ENCODE results near the gene OMP.

The OMP gene

DNA sequence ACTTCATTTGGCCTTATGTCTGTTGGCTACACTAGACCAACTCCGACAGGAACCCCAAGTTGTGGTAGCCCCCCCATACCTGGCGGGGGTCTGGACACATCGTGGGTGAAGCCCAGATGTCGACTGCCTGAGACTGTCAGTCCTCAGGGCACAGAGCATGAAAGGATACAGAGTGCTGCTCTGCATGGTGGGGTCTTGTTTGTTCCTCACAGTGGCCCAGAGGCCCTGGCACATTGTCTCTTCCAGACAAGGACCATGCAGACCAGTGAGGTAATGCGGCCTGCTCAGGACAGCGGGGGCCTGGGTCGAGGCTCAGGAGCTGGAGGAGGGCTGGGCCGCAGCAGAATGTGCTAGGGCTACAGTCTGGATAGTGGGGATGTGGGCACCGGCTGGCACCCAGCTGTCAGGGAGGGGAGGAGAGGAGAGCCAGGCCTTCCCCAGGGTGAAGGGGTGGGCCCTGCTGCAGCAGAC, 21.2 kb upstream of the OMP start:
- H3K9ac ChIP-seq (ENCODE audit: low read length), result no peak overlapping the region
- H3K36me3 ChIP-seq (ENCODE audit: control insufficient read depth, insufficient read depth, low read length), result no peaks in the 10 kb centered on the region

DNA sequence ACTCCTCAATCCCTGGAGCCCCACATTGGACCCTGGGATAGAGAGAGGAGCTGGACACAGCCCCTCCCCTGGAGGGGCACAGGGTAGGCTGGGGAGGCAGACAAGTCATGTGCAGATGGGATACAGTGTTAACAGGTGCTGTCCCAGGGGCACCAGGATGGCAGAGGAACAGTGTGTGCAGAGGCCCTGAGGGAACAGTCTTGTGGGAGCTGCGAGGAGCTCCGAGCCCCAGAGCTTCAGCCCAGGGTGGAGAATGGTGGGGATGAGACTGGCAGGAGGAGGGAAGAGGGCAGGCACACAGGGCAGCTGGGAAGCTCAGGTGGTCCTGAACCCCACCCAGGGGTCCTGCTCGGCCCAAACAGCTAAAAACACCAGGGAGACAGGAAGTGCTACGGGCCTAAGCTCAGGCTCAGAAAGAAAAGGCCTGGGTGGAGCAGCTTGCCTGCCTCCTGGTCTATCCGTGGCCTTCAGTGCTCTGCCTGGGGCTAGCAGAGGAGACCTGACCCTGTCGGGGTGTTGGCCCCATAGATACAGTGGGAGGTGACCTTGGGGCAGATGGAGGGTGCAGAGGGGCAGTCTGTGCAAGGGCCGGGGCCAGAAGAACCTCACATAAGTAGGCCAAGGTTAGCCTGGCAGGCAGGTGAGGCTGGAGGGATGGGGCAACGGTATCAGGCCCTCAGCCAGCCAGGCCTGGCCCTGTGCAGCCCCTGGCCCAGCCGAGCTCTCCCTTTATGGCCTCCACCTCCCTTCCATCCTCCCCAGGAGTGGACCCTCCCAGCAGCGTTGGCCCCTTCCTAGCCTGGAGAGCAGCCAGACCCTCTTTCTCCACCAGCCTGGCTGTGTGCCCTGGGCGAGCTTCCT, 20.4 kb upstream of the OMP start:
- peak overlapping the region; percentile 35 for H3K9ac ChIP-seq (ENCODE audit: low read length)
- H3K4me3 ChIP-seq (ENCODE audit: low read depth, low read length), result no peak overlapping the region
- no peaks in the 10 kb centered on the region for H3K9me3 ChIP-seq (ENCODE audit: control insufficient read depth, insufficient read depth, low read depth, low read length)

More for the DNA sequence above, 21.2 kb upstream of the OMP start:
- no peak overlapping the region for H3K4me3 ChIP-seq (ENCODE audit: low read depth, low read length)
- H3K27me3 ChIP-seq (ENCODE audit: control insufficient read depth, insufficient read depth, low read length), result no peaks in the 10 kb centered on the region
- H3K27ac ChIP-seq (ENCODE audit: low read depth, low read length), result no peak overlapping the region
- H3K4me1 ChIP-seq (ENCODE audit: control insufficient read depth, insufficient read depth, low read length), result peaks cover 12% of the 10 kb centered on the region; the same call in 1 of the 2 replicates
- no peaks in the 10 kb centered on the region for H3K9me3 ChIP-seq (ENCODE audit: control insufficient read depth, insufficient read depth, low read depth, low read length)

DNA sequence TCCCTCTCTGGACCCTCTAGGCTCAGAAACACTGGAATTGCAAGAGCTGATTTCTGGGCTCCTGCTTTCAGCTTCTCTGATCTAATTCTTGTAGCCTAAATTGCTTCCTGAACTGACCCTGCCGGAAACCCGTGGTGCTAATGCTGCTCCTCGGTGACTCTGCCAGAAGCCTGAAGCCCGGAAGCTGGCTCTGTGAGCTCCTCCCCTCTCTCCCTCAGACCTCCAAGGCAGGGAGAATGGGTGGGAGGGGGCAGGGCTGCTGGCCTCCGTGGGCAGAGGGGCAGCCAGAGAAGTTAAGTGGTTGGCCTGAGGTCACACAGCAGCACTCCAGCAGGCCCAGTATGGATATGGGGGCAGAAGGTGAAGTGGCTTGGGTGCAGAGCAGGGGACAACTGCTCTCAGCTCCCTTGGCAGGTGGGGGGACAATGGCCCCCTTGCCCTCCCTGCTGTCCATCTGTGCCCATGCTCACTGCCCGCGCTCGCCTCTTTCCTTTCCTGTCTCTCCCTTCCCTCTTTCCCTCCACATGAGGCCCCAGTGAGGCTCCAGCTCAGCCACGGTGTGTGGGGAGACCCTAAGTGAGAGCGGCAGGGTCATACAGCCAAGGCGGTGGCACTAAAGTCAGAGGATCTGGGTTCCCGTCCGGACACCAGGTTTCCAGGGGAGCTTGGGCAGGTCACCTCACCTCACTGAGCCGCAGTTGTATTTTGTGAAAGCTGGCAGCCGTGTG, 19.6 kb upstream of the OMP start:
- Histone ChIP-seq H3K36me3 (ENCODE audit: control insufficient read depth, insufficient read depth, low read length) (no peaks in the 10 kb centered on the region), H3K27me3 (ENCODE audit: control insufficient read depth, insufficient read depth, low read length) (no peaks in the 10 kb centered on the region), H3K9me3 (ENCODE audit: control insufficient read depth, insufficient read depth, low read depth, low read length) (no peaks in the 10 kb centered on the region), H3K4me3 (ENCODE audit: low read depth, low read length) (no peak overlapping the region), H3K4me1 (ENCODE audit: control insufficient read depth, insufficient read depth, low read length) (peaks cover 12% of the 10 kb centered on the region; the same call in 1 of the 2 replicates), H3K27ac (ENCODE audit: low read depth, low read length) (no peak overlapping the region), H3K9ac (ENCODE audit: low read length) (peak overlapping the region; percentile 35)

More for the DNA sequence above, 20.4 kb upstream of the OMP start:
- Histone ChIP-seq H3K27me3 (ENCODE audit: control insufficient read depth, insufficient read depth, low read length) (no peaks in the 10 kb centered on the region), H3K36me3 (ENCODE audit: control insufficient read depth, insufficient read depth, low read length) (no peaks in the 10 kb centered on the region), H3K27ac (ENCODE audit: low read depth, low read length) (no peak overlapping the region), H3K4me1 (ENCODE audit: control insufficient read depth, insufficient read depth, low read length) (peaks cover 12% of the 10 kb centered on the region; the same call in 1 of the 2 replicates)

- Histone ChIP-seq H3K27me3 (ENCODE audit: control insufficient read depth, insufficient read depth, low read length) (no peaks in the 10 kb centered on the region), H3K9me3 (ENCODE audit: control insufficient read depth, insufficient read depth, low read depth, low read length) (no peaks in the 10 kb centered on the region), H3K36me3 (ENCODE audit: control insufficient read depth, insufficient read depth, low read length) (no peaks in the 10 kb centered on the region), H3K4me1 (ENCODE audit: control insufficient read depth, insufficient read depth, low read length) (peaks cover 12% of the 10 kb centered on the region; the same call in 1 of the 2 replicates), H3K4me3 (ENCODE audit: low read depth, low read length) (no peak overlapping the region), H3K9ac (ENCODE audit: low read length) (no peak overlapping the region), H3K27ac (ENCODE audit: low read depth, low read length) (no peak overlapping the region)
Observed at GRCh38 chr11:77083566-77084245, 18.9 kb upstream of the OMP start.

DNA sequence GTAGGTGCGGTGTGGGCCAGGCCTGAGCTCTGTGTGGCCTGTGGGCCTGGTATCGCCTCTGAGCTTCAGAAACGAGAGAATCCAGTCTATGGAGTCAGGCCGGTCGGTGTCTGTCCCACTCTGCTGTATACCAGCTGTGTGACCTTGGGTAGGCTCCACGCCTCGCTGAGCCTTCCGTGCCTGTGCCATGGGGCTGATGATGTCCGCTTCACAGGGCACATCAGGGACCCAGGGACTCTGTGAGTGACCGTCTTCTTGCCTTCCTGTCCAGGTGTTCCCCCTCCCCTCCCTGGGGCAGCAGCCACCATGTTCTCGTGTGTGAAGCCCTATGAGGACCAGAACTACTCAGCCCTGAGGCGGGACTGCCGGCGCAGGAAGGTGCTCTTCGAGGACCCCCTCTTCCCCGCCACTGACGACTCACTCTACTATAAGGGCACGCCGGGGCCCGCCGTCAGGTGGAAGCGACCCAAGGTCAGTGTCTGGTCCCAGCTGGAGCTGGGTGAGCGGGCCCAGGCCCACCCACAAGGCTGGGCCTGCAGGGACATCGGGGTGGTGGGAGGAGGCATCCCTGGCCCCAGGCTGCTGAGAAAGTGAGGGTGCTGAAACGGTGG, 18.0 kb upstream of the OMP start:
- H3K9me3 ChIP-seq (ENCODE audit: control insufficient read depth, insufficient read depth, low read depth, low read length), result no peaks in the 10 kb centered on the region
- H3K9ac ChIP-seq (ENCODE audit: low read length), result no peak overlapping the region
- H3K4me1 ChIP-seq (ENCODE audit: control insufficient read depth, insufficient read depth, low read length), result peaks cover 12% of the 10 kb centered on the region; the same call in 1 of the 2 replicates
- H3K4me3 ChIP-seq (ENCODE audit: low read depth, low read length), result no peak overlapping the region
- no peaks in the 10 kb centered on the region for H3K36me3 ChIP-seq (ENCODE audit: control insufficient read depth, insufficient read depth, low read length)
- no peaks in the 10 kb centered on the region for H3K27me3 ChIP-seq (ENCODE audit: control insufficient read depth, insufficient read depth, low read length)
- H3K27ac ChIP-seq (ENCODE audit: low read depth, low read length), result no peak overlapping the region

DNA sequence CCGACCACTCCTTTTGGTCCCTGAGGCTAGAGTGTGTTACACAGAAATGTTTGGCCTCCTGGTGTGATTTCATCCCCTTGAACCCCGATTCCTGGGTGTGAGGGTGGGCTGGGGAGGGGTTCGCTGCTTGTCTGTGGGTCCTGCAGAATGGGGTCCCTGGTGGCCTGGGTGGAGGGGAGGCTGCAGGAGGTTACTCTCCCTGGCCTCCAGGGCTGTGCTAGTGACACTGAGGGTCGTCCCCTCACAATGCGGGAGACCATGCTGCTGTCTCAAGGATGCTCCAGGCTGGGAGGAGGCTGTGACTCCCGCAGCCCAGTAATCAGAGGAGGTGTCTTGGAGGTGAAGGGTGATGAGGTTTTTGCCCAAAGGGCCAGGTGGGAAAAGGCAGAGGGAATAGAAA, 17.0 kb upstream of the OMP start:
- H3K4me1 ChIP-seq (ENCODE audit: control insufficient read depth, insufficient read depth, low read length), result peaks cover 14% of the 10 kb centered on the region; the same call in 1 of the 2 replicates
- H3K9me3 ChIP-seq (ENCODE audit: control insufficient read depth, insufficient read depth, low read depth, low read length), result no peaks in the 10 kb centered on the region
- H3K36me3 ChIP-seq (ENCODE audit: control insufficient read depth, insufficient read depth, low read length), result no peaks in the 10 kb centered on the region
- H3K27me3 ChIP-seq (ENCODE audit: control insufficient read depth, insufficient read depth, low read length), result no peaks in the 10 kb centered on the region
- no peak overlapping the region for H3K27ac ChIP-seq (ENCODE audit: low read depth, low read length)
- no peak overlapping the region for H3K9ac ChIP-seq (ENCODE audit: low read length)
- H3K4me3 ChIP-seq (ENCODE audit: low read depth, low read length), result no peak overlapping the region

DNA sequence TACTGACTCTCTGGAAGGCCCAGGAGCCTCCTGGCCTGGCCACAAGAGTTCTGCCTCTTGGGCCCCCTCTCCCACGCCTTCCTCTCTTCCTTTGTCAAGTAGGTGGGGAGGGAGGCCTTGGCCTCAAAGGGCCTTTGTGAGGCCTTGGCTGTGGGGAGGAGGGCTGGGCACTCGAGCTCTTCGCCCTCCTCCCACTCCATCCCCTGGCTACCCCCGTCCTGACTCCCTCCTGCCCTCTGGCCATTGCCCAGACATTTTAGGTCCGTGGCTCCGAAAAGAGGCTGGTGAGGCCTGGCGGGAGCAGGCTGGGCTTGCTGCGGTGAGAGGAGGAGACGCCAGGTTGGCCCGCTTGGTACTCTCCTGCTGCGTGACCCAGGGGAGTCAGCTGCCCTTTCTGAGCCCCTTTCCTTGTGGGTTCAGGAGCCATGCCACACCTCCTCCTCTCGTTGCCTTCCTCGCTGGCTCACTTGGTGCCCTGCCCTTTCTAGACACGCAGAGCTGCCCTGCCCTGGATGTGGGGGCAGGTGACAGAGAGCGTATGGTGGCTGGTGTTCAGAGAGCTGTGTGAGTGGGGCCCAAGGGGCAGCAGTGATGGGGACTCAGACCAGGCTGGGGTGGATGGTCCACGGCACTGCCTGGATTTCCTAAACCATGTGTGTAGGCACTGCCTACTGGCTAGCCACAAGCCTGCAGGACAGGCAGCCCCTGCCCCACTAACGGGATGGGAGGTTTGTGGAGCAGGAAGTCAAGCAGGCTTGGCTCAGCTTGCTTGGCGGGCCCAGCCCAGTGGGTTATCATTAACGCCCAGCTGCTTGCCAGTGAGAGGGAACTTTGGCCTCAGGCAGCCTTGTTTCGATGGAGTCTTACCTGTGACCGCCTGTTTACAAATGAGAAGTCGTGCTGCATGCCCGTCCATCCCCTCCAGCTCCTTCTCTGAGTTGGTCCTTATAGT, 15.8 kb upstream of the OMP start:
- Histone ChIP-seq H3K4me3 (ENCODE audit: low read depth, low read length) (no peak overlapping the region), H3K27me3 (ENCODE audit: control insufficient read depth, insufficient read depth, low read length) (no peaks in the 10 kb centered on the region), H3K27ac (ENCODE audit: low read depth, low read length) (no peak overlapping the region), H3K4me1 (ENCODE audit: control insufficient read depth, insufficient read depth, low read length) (peaks cover 18% of the 10 kb centered on the region; the same call in 1 of the 2 replicates), H3K9me3 (ENCODE audit: control insufficient read depth, insufficient read depth, low read depth, low read length) (no peaks in the 10 kb centered on the region), H3K36me3 (ENCODE audit: control insufficient read depth, insufficient read depth, low read length) (no peaks in the 10 kb centered on the region), H3K9ac (ENCODE audit: low read length) (no peak overlapping the region)

- no peaks in the 10 kb centered on the region for H3K9me3 ChIP-seq (ENCODE audit: control insufficient read depth, insufficient read depth, low read depth, low read length)
- no peaks in the 10 kb centered on the region for H3K27me3 ChIP-seq (ENCODE audit: control insufficient read depth, insufficient read depth, low read length)
- H3K4me1 ChIP-seq (ENCODE audit: control insufficient read depth, insufficient read depth, low read length), result peaks cover 11% of the 10 kb centered on the region; the same call in 1 of the 2 replicates
- H3K36me3 ChIP-seq (ENCODE audit: control insufficient read depth, insufficient read depth, low read length), result no peaks in the 10 kb centered on the region
- H3K9ac ChIP-seq (ENCODE audit: low read length), result no peak overlapping the region
- no peak overlapping the region for H3K27ac ChIP-seq (ENCODE audit: low read depth, low read length)
- H3K4me3 ChIP-seq (ENCODE audit: low read depth, low read length), result no peak overlapping the region
Observed at GRCh38 chr11:77087723-77088225, 14.9 kb upstream of the OMP start.

DNA sequence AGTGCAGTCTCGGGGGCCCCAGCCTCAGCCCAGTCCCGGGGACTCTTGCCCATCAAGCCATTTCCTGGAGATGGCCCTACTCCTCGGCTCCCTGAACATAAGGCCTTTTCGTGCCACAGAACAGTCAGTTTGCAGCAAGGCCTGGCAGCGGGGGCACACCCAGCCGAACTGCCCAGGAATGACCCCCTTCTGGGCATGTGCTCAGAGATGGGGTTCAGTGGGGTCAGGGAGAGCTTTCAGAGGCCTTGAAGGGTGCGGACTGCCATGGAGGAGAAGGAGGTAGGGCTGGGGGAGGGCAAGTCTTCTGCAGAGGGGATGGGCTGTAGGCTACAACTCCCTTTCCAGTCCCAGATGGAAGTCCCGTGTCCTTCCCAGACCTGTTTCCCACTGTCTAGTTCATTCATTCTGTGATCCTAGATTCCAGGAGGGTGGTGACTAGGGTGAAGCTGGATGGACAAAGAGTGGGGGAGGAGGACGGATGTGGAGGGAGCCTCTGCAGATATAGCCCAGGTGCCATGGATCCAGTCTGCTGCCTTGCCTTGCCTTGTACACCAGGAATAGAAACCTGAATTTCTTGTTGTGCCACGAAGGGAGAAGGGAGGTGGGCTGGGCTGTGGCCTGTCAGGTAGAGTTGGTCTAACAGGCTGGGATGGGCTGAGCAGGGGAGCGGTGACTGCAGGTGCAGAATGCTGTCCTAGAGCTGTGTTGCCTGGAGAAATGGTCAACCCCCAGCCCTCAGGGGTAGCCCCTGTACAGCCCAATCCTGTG, 14.2 kb upstream of the OMP start:
- peaks cover 5% of the 10 kb centered on the region; the same call in 1 of the 2 replicates for H3K4me1 ChIP-seq (ENCODE audit: control insufficient read depth, insufficient read depth, low read length)
- H3K27me3 ChIP-seq (ENCODE audit: control insufficient read depth, insufficient read depth, low read length), result no peaks in the 10 kb centered on the region
- H3K9ac ChIP-seq (ENCODE audit: low read length), result no peak overlapping the region
- no peak overlapping the region for H3K4me3 ChIP-seq (ENCODE audit: low read depth, low read length)
- no peaks in the 10 kb centered on the region for H3K9me3 ChIP-seq (ENCODE audit: control insufficient read depth, insufficient read depth, low read depth, low read length)
- no peak overlapping the region for H3K27ac ChIP-seq (ENCODE audit: low read depth, low read length)
- no peaks in the 10 kb centered on the region for H3K36me3 ChIP-seq (ENCODE audit: control insufficient read depth, insufficient read depth, low read length)
